ENCODE data around the gene TMUB2.

TMUB2 gene

DNA sequence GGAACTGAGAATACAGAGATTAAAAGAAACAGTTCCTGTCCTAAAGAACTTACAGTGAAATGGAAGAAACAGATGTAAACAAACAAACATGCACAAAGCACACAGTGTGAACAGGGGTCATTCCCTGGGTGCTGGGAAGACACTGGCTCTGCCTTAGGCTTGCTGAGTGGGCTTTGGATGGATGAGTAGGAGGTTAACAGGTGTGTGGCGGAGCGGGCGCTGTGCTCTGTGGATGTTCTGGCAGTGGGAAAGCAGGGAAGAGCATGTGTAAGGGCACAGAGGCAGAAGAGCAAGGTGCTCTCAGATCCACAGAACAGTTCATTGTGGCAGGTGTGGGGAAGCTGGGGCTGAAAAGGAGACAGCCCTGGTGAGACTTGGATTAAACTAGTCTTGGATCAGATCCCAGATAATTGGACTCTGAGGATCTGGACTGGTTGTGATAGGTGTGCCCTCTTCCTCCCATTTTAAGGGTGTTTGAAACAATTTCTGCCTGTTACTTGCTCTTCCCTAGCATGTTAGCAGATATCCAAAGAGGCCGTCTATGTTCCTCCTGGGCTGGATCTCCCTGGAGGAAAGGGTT is 36.9 kb upstream of the TMUB2 start:
- CTCF ChIA-PET: interaction anchor here (0.6 to 1.4 kb wide), 6 partner anchors 12 to 224 kb away, joined by 3 to 7 read pairs (median 4); no protein-coding TSS in a partner anchor
- POLR2A ChIA-PET (ENCODE audit: low non-redundant PET): no interaction called here
- TF ChIP-seq, protein P1, sequence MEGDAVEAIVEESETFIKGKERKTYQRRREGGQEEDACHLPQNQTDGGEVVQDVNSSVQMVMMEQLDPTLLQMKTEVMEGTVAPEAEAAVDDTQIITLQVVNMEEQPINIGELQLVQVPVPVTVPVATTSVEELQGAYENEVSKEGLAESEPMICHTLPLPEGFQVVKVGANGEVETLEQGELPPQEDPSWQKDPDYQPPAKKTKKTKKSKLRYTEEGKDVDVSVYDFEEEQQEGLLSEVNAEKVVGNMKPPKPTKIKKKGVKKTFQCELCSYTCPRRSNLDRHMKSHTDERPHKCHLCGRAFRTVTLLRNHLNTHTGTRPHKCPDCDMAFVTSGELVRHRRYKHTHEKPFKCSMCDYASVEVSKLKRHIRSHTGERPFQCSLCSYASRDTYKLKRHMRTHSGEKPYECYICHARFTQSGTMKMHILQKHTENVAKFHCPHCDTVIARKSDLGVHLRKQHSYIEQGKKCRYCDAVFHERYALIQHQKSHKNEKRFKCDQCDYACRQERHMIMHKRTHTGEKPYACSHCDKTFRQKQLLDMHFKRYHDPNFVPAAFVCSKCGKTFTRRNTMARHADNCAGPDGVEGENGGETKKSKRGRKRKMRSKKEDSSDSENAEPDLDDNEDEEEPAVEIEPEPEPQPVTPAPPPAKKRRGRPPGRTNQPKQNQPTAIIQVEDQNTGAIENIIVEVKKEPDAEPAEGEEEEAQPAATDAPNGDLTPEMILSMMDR (conservative IDR thresholded peaks at IDR 0.05; ENCODE audit: low read depth): no peak
- no peak for DNase-seq (ENCODE audit: low spot score)
- H3K27ac ChIP-seq: peak overlapping the region; percentile 45

GRCh38 chr17:44152875-44153274 is 33.9 kb upstream of the TMUB2 start:
- CTCF ChIA-PET: interaction anchor here (0.6 kb wide), 1 partner anchor 29 kb away, joined by 3 read pairs; the partner anchor contains the start of gene HDAC5
- H3K27ac ChIP-seq: peak overlapping the region; percentile 64
- TF ChIP-seq, protein P1 (conservative IDR thresholded peaks at IDR 0.05; ENCODE audit: low read depth): no peak
- peak; percentile 53 for DNase-seq (ENCODE audit: low spot score)
- POLR2A ChIA-PET (ENCODE audit: low non-redundant PET): no interaction called here

DNA sequence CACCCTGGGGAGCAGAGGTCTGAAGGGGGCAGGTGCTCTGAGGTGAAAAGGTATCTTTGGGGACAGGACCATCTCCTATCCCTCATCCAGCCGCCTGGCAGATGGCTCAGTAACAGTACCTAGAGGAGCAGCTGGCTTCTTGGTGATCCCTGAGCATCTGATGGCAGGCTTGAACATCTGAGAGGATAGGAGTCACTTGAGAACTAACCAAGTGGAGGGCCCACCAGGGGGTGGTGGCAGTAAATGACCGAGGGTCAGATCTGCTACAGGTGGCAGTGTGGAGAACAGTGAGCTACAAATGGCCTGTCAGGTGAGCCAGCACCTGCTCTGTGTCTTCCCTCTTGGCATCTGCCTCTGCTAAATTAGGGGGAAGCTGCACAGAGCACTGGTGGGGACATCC is 31.3 kb upstream of the TMUB2 start:
- CTCF ChIA-PET: interaction anchor here (0.7 kb wide), 1 partner anchor 522 kb away, joined by 3 read pairs; no protein-coding TSS in a partner anchor
- DNase-seq (ENCODE audit: low spot score): no peak
- TF ChIP-seq, protein P1 (conservative IDR thresholded peaks at IDR 0.05; ENCODE audit: low read depth): no peak
- H3K27ac ChIP-seq: peak overlapping the region; percentile 9; the same call in 1 of the 2 replicates
- POLR2A ChIA-PET (ENCODE audit: low non-redundant PET): no interaction called here

- DNase-seq (ENCODE audit: low spot score): no peak
- TF ChIP-seq, protein P1 (conservative IDR thresholded peaks at IDR 0.05; ENCODE audit: low read depth): no peak
- no peak overlapping the region for H3K27ac ChIP-seq
- POLR2A ChIA-PET (ENCODE audit: low non-redundant PET): no interaction called here
- CTCF ChIA-PET: interaction anchor here (0.6 kb wide), 1 partner anchor 186 kb away, joined by 3 read pairs; no protein-coding TSS in a partner anchor
These were observed 27.1 kb upstream of the TMUB2 start for GRCh38 chr17:44159519-44160210.

- no peak overlapping the region for H3K27ac ChIP-seq
- POLR2A ChIA-PET (ENCODE audit: low non-redundant PET): no interaction called here
- no peak for DNase-seq (ENCODE audit: low spot score)
- TF ChIP-seq, protein P1 (conservative IDR thresholded peaks at IDR 0.05; ENCODE audit: low read depth): no peak
- CTCF ChIA-PET: interaction anchor here (0.7 kb wide), 1 partner anchor 53 kb away, joined by 3 read pairs; no protein-coding TSS in a partner anchor
These were observed 22.3 kb upstream of the TMUB2 start for GRCh38 chr17:44164476-44164875.

DNA sequence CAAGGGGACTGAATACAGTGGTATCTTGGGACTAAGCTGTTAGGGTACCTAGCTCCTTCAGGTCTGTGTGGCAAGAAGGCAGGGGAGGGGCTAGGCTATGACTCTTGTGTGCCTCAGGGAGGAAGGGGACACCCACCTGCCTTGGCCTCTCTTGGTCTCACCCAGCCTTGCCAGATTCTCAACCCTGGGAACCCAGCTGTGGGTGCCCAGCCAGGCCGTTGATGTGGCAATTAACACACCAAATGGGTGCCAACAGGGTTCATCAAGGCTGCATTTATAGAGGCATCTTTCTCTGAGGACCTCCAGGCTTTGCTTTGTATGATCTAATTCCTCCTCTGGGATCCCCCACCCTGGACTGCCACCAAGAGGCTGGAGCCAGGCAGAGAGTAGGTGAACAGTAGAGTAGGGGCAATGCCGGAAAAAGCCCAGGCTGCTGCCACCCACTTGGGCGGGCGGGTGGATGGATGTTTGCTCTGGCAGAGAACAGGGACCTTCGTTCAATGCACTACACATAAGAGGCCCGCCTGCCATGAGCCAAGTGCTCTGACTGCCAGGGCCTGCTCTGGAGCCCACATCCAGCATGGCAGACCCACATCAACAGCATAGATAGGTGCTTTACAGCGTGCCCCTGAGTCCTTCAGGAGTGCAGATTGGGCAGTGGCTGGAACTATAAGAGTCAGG is 19.5 kb upstream of the TMUB2 start:
- no peak for DNase-seq (ENCODE audit: low spot score)
- CTCF ChIA-PET: interaction anchor here (0.6 to 0.9 kb wide), 2 partner anchors 126 to 203 kb away, joined by 3 to 4 read pairs; no protein-coding TSS in a partner anchor
- TF ChIP-seq, protein P1 (conservative IDR thresholded peaks at IDR 0.05; ENCODE audit: low read depth): no peak
- H3K27ac ChIP-seq: peak overlapping the region; percentile 39
- POLR2A ChIA-PET (ENCODE audit: low non-redundant PET): no interaction called here
